ENCODE results near the gene CACNA2D2.

Gene CACNA2D2

DNA sequence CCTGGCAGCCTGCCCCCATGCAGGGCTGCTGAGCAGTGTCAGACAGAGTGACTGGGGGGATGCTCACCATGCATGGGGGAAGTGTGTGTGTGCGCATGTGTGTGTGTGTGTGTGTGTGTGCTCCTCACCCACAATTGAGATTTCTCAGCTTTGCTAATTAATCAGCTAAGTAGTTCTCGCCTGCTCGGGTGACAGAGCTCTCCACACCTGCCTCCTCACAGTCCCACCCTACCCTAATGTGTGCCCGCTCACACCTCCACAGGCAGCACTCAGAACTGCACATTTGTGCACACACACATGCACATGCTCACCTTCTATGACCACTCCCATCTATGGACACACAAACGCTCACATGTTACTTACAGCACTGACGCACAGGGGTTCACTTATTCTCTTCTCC is 37.3 kb downstream of the CACNA2D2 start:
- TF ChIP-seq, protein P1, sequence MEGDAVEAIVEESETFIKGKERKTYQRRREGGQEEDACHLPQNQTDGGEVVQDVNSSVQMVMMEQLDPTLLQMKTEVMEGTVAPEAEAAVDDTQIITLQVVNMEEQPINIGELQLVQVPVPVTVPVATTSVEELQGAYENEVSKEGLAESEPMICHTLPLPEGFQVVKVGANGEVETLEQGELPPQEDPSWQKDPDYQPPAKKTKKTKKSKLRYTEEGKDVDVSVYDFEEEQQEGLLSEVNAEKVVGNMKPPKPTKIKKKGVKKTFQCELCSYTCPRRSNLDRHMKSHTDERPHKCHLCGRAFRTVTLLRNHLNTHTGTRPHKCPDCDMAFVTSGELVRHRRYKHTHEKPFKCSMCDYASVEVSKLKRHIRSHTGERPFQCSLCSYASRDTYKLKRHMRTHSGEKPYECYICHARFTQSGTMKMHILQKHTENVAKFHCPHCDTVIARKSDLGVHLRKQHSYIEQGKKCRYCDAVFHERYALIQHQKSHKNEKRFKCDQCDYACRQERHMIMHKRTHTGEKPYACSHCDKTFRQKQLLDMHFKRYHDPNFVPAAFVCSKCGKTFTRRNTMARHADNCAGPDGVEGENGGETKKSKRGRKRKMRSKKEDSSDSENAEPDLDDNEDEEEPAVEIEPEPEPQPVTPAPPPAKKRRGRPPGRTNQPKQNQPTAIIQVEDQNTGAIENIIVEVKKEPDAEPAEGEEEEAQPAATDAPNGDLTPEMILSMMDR (IDR thresholded peaks at IDR 0.05): no peak

DNA sequence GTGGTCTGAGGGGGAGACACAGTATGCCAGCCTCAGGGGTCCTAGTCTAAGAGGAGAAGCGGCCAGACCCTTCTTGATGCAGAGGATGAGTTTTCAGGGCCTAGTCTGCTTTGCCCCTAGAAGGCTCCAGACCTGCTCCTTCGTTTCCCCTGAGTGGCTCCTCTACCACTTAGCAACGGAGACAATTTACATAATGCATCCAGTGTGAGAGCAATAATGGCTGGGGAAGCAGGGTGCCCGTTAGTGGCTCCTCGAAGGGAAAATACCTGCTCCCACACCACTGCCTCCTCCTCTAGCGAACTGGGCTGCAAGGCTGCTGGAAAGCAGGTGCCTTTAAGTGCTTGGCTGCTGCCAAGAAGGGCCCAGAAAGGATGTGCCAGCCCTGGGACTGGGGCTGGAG is 38.9 kb downstream of the CACNA2D2 start:
- TF ChIP-seq, protein P1 (IDR thresholded peaks at IDR 0.05): no peak

DNA sequence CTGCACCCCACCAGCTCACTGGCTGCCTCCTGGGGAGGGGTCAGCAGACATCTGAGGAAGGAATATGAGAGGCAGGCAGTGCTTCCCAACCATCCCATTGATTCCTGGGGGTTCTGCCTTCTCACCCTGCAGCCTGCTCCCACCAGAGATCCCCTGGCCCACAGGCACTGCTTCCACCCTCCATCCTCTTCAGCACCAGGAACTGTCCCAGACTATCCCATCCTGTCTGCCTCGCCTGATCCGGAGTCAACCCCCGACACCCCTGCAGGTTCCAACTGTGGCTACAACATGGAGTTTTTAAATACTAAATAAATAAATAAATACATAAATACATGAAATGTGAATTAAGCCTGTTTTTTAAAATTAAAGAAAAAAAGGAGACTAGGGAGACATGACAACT is 43.6 kb downstream of the CACNA2D2 start:
- TF ChIP-seq, protein P1 (IDR thresholded peaks at IDR 0.05): no peak

DNA sequence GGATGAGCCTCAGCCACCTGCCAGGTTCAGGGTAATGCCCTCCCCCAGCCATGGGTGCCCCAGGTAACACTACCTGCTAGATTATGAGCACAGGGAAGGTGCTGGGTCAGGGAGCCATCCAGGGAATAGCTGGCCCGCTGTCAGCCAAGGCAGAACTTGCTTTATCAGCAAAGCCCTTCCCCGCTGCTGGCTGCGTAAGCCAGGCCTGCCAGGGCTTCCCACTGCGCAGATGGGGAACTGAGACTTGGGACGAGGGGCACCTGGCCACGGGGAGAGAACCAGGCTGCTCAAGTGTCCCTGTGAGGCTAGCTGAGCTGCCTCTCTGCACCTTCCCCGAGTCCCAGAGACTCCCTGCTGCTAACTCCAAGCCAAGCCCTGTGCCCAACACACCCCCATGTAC is 45.4 kb downstream of the CACNA2D2 start:
- TF ChIP-seq, protein P1 (IDR thresholded peaks at IDR 0.05): no peak

DNA sequence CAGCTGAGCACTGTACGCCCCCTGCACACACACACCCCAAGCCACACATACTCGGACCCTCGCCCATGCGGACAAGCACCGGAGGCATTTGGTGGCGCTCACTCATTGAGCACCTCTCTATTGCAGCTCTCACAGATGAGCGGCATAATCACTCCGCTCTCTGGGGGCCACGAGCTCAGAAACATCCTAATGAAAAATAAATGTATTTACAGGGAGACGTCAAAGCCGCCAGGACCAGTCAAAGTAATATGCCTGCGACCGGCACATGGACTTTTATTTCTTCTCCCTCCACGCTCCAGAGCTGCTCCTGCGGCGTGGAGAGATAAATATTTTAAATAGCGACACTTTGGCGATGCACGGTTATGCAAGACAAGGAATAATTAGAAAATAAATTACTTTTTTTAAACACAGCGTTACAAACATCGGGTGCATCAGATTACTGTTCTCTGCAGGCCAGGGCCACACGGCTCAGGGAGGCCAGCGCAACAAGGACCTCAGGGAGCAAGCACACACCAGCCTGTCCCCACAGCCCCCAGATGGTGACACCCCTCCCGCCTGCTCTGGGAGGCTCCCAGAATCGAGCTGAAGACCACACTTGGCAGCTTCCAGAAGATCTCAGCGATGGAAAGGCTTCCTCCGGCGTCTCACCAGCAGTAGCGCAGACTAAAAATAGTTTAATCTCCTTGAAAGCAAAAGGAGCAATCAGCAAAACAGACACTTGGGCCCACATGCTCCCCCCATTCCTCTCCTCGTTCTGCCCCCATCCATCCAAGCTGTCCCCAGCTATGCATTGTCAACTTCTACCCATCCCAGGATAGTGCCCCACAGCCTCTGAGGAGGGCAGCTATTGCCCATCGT is 48.0 kb downstream of the CACNA2D2 start:
- TF ChIP-seq, protein P1 (IDR thresholded peaks at IDR 0.05): no peak

DNA sequence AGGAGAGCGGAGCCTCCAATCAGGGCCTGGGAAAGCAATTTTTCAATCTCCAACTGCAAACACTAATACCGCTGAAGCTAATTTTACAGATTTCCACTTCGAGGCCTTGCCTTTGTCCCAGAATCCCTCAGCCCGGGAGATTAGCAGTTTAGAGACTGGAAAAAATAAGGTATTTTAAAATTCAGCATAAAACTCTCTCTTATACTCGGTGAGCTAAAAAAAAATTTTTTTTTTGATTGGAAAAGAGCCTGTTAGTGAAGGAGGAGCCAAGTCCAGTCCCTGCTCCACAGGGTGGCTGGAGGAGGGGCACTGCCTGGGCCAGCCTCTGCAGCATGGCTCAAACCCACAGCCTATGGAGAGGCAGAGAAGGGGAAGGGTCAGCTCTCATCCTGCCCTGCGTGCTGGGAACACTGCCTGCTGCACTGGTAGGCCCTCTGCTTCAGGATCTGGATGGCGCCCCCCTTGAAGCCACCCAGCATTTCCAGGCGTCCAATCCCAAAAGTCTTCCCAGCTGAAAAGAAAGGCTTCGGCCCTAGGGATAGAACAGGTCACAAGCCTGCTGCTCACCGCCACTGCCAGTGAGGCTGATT is 48.9 kb downstream of the CACNA2D2 start:
- TF ChIP-seq, protein P1 (IDR thresholded peaks at IDR 0.05): no peak

DNA sequence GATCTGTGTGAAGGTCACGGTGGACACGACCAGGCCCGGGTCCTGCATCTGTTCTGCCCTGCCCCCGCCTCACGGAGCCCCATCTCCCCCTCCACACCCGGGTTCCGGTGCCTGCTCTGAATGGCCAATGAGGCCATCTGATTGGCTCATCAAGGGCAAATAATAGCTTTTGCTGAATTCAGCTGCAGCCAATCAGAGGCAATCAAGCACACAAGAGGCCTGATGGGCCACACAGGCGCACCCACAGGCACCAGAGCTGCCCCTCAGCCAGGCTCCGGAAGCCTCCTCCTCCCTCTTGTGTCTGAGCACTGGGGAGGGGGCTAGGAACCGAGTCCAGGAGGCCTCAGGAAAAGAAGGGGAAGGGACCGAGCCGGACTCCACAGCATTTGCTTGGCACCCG is 49.5 kb downstream of the CACNA2D2 start:
- TF ChIP-seq, protein P1 (IDR thresholded peaks at IDR 0.05): no peak

Data from LNCAP (cell line).